GM18870 (cell line): ENCODE measurements around the gene EIF2AK3.
"Not testable (repeated sequence)": the region's sequence is repeated elsewhere in the genome, so short reads cannot be mapped to it uniquely, and the experiment has no call there.

Experiments used
- ATAC-seq: cut with Tn5 transposase; IDR thresholded peaks from one replicate; pipeline ENCODE4 v1.9.1; 2021; ENCODE audit warnings: moderate library complexity; ENCODE audit not compliant: unreplicated experiment

Gene EIF2AK3

DNA sequence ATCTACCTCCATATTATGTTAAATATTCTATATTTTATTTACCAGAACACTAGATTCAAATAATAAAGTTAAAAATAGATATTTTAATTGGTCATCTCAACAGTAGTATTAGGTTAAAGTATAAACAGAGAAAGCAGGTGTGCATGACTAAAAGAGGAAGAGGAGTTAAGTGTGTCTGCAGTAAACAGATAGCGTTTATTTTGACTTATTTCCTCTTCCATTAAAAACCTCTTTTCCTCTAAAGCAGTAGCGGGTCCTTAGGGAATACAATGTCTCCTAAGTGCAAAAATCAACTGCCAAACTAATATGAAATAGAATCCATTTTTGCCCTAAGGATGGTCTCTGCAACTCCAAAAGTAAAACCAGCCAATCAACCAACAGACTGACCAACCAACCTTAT lies 27.7 kb downstream of the EIF2AK3 start:
- no peak for ATAC-seq

DNA sequence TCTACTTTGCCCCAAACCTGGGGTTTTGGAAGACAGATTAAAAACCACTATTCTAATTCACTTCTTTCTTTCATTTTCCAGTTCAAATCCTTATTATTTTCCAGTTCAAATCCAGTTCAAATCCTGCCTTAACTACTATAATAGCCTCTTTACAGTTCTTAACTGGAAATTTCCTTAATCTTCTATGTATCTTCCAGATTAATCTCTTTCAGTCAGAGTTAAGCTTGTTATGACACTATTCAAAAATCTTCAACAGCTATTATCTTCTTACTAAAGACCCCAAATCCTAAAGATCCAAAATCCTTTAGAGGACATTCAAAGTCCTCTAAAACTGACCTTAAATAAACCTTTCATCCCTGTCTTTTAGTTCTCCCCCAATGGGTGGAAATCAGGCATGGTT lies 30.1 kb downstream of the EIF2AK3 start:
- ATAC-seq: no peak

DNA sequence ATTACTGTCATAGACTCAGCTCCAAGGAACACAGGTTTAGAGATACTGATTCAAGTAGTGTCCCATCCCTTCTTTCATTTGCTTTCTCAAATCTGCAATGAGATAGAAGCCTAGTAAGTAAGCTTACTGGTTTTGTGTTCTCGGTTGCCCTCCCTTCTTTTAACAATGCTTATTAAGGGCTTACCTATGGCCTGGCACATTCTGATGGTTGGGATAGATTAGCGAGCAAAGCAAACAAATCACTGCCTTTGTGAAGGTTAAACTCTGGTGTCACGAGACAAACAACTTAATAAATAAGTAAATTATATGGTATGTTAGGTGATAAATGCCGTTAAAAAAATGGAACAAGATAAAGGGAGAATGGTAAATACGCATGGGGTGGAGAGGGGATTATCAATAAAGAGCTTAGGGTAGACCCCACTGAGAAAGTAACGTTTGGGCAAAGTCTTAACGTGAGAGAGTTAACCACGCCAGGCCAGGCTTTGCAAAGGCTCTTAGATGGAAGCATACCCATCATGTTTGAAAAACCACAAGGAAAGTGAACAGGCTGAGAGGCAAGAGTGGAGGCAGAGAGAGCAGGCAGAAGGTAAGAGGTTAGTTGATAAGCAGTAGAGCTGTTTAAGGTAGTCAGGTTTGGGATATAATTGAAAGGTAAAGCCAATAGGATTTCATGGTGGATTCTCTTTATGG lies 31.0 kb downstream of the EIF2AK3 start:
- no peak for ATAC-seq

DNA sequence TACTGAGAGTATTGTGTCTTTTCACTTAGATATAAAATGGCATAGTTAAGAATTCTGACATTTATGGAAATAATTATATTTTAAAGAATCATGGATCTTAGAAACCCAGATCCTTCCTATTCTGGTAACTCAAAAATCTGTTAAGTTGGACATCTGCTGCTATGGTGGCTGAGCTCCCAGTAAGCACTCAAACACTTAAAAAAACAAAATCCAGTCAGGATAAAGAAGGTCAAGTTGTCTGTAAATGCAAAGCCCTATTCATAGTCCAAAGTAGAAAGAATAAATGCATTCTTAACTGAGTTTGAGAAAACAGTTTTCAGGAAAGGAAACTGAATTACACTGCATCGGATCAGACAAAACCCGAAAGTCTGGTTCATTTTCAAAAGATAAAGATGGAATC lies 35.6 kb downstream of the EIF2AK3 start:
- ATAC-seq: no peak

DNA sequence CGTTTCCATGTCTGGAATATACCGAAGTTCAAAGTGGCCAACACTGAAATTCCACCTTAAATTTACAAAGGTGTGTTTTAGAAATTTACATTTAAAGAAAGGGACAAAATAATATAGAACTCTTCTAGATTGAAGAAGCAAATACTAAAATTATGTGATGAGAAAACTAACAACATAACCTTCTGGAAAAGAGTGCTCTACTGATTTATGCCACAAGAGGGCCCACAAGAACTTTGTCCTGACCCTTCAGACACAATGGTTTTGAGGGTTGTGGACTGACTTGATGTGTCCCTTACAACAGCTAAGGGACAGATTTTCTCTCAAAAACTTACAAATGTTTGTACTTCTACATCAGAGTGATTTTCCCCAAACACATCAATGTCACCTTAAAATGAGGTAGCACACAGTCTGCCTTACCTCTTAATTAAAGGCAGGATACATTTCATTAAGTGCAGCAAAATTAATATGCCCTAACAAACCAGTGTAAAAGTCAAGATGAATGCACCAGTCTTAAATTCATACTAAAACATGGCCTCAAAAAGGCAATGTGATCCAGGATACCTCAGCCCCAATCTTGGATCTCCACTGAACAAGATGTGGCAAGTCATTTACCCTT lies 36.2 kb downstream of the EIF2AK3 start:
- ATAC-seq: peak; percentile 76

DNA sequence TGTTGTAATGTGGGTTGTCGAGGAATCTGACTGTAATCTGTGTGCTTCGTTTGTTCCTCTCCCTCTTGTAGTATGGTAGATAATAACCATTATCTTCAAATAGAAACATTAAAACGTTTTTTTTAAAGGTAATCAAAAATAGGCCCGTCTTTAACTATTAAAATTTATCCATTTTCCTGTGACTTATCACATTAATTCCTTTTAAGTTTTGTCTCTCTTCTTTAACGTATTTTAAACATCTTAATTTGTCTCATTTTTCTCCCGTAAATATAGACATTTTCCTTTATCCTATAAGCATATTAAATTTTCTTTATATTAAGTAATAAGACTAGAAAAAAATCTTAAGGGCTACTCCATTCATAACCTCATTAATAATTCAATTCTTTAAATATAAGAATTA lies 41.3 kb downstream of the EIF2AK3 start:
- ATAC-seq: no peak

DNA sequence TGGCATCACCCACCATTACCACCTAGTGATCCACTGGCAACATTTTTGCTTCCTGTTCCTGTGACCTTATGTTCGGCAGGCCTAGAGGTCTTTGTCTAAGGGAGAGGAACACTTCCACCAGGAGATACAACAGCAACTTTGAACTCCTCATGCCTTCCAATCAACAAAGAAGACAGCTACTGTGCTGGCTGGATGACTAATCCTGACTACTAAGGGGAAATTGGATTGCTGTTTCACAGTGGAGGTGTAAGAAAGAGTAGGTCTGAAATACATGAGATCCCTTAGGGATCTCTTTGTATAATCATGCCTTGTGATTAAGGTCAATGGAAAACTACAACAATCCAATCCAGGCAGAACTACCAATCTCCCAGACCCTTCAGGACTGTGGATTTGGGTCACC lies 45.2 kb downstream of the EIF2AK3 start:
- ATAC-seq: no peak

DNA sequence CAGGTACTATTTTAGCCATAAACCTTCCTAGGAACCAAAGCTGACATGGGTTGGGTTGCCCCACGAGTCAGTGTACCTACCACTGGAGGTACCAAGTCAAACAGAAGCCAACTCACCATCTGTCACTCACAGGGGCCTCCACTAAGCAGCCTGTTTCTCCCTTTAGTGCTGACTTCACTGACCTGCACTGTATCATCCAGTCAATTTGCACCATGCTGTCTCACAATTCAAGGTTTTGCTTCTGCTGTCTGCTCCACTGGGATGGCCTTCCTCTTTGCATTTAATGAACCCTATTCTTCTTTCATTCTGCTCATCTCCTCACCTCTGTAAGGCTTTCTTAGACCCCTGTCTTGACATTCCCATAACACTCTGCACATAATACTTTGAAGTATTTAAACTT lies 47.2 kb downstream of the EIF2AK3 start:
- ATAC-seq: no peak

DNA sequence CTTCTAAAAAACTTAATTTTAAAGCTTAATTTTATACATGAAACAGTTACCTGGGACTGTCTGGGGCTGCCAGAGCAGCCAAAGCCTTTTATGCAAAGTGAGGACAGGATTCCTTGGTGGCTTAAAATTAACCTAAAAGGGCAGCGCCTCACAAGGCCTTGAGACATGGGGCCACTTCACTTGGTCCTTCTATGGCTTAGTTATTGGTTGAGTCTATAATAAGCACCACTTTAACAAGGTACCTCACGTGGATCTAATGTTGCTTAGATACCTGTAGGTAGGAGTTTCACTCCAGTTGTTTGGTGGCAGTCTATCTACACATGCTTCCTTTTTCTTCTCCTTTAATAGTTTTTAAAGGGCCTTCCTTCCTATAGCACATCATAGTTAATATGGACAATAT lies 51.6 kb downstream of the EIF2AK3 start:
- ATAC-seq: no peak

DNA sequence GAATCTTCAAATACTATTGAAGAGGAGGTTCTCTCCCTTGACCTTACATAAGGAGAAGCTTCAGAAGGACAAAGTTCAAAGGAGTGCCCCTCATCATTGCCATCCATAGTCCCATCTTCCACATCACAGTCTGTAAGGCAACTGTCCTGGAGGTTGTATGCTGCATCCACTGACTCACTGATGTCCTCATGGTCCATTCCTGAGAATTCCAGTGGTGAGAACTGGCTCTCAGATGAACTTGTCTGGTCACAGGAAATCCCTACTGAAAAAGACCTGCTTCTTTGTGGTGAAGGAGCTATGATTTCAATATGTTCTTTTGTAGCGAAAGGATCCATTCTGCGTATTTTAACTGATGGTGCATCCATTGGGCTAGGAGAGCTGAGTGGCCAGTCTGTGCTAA lies 52.2 kb downstream of the EIF2AK3 start:
- ATAC-seq: no peak

DNA sequence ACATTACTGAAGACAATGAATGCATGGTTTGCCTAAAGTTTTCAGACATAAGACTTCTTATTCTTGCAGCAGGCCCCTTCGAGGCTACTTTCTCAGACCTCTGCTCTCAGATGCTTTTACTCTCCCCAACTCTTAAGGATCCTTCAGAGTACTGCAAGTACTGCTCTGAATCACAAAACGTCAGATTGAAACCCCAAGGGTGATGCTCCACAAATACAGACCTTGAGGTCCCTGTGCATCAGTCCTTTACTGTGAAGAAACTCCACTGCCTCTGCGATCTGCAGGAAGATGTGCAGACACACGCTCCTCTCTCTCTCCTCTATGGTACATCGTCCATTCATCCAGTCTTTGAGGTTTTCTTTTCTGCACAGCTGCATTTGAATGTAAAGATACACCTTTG lies 52.8 kb downstream of the EIF2AK3 start:
- peak; percentile 94 for ATAC-seq

DNA sequence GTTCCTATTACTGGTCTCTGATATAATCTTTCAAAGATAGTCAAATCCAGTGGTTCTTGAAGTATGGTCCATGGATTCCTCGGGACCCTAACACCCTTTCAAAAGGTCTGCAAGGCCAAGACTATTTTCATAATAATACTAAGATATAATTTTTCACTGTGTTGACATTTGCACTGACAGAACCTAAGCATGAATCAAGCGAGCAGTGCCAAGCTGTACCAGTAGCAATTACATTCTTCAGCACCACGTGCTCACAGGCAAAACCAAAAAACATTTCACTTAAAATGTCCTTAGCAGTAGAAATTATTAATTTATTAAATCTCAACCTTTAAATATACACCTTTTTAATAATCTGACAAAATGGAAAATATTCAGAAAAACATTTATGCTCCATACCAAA lies 59.1 kb downstream of the EIF2AK3 start:
- ATAC-seq: no peak

DNA sequence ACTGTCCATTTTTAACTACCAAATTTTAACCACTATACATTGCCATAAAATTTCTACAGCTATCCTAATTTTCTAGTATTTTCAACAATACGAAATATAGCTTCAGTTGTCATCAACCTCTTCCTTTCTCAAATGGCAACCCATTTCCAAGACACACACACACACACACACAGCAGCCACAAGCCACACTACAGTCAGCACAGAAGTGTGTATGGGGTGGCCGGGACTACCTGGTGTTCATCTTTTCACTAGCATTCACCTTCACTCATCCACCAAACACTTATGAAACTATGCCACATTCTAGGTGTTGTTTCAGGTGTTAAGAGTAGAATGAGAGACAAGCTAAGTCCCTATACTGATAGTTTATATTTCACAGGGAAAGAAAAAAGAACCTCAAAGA lies 62.9 kb downstream of the EIF2AK3 start:
- ATAC-seq: no peak

DNA sequence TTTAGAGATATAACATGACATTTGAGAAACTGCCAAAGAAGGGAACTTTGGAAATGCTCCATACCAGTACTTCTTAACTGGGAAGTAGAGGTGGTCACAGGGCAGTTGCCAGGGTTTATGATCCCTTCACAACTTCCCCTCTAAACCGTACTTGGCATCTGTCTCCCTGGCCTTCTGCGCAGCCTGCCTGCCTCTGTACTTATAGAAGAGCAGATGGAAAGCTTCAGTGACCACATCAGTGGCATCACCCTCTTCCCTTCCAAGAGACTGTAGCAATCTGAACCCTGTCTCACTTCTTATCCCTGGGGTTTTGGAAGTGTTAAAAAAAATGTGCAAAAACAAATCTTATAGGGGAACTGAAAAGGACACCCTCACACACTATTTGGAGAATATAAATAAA lies 64.1 kb downstream of the EIF2AK3 start:
- no peak for ATAC-seq

DNA sequence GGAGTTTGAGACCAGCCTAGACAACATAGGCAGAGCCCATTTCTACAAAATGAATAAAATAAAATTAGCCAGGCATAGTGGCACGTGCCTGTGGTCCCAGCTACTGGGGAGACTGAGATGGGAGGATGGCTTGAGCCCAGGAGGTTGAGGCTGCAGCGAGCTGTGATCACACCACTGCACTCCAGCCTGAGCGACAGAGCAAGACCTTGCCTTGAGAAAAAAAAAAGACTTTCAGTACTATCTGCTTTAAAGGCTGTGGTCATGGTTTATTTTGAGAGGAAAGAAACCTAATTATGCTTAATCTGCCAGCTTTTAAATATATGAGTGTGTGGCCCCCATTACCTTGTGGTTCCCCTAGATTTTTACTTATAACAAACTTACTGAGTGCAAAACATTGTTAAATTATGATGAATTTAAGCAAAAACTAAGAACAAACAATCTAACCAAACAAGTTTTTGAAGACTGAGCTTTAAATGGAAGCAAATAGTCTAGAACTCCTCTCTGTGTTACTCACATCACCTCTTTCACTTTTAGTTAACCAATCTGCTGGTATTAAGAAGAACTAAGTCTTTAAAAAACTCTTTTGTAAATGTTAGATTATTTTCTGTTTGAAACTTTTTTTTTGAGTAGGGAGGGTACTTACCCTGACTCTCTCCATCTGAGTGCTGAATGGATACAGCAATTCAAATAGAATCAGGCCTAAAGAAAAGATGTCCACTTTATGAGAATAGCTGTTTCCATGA lies 65.4 kb downstream of the EIF2AK3 start:
- peak; percentile 78 for ATAC-seq

DNA sequence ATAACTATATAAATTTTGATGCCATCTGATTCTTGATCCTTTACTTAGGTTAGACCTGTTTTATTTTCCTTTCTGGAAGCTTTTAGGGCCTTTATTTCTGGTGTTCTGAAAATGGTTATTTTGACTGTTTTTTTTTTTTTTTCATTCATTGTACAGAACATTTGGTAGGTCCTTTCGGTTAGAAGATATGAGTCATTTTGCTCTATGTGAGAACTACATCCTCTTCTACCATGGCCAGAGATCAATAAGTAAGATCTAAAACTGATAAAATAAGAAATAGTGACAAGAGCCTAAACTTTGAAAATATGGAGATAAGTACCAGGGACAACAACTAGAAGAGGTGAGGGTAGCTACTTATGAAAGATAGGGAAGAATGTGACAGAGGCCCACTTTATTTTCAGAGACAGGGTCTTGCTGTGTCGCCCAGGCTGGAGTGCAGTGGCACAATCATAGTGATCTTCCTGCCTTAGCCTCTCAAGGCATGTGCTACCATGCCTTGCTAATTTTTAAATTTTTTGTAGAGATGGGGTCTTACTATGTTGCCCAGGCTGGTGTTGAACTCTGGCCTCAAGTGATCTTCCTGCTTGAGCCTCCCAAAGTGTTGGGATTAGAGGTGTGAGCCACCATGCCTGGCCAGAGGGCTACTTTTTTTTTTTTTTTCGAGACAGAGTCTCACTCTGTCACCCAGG lies 66.5 kb downstream of the EIF2AK3 start:
- peak; percentile 32 for ATAC-seq

DNA sequence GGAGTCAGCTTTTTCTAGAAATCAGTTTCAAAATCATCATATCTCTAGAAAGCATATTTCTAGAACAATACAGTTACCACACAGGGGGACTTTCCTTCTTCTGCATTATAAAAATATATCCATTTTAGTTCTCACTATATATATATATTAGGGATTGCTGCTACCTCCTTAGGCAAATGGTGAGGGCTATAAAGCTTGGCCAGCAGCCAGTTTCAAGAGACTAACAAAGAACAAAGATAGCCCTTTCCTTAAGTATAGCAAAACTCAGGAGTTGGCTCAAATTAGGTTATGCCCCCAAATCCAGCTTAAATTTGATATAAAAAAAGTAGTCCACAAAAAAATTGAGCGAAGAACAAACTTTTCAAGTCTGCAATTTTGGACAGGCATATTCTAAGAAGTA lies 70.0 kb downstream of the EIF2AK3 start:
- ATAC-seq: no peak

DNA sequence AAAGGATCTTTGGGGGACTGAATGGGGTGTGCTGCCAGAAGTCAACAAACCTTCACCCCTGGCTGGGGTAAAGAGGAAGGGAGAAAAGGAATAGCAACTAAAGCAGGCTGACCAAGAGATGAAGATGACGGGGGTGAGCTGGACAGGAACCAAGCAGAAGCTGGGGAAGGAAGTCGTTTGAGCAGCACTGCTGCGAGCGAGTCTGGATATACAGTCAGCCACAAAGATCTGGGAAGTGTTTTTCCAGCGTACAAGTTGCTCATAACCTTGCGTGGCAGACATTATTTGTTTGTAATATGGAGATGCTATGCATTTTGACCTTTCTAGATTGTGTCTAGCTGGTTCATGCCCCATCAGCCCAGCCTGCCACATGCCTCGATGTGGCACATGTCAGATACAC lies 71.2 kb downstream of the EIF2AK3 start:
- ATAC-seq: no peak

DNA sequence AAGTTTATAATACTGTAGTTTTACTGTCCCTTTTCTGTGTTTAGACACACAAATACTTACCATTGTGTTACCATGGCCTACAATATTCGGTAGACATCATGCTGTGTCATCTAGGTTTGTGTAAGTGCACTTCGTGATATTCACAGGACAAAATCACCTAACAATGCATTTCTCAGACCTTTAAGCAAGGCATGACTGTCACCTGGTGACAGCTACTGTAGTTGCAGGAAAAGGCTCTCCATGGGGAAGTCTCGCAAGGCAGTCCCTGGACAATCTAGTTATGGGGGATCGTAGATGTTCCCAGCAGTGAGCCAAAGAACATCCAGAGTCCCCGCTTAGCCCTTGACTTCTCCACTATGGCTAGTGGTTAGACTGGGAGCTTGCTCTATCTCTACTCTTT lies 73.1 kb downstream of the EIF2AK3 start:
- no peak for ATAC-seq

DNA sequence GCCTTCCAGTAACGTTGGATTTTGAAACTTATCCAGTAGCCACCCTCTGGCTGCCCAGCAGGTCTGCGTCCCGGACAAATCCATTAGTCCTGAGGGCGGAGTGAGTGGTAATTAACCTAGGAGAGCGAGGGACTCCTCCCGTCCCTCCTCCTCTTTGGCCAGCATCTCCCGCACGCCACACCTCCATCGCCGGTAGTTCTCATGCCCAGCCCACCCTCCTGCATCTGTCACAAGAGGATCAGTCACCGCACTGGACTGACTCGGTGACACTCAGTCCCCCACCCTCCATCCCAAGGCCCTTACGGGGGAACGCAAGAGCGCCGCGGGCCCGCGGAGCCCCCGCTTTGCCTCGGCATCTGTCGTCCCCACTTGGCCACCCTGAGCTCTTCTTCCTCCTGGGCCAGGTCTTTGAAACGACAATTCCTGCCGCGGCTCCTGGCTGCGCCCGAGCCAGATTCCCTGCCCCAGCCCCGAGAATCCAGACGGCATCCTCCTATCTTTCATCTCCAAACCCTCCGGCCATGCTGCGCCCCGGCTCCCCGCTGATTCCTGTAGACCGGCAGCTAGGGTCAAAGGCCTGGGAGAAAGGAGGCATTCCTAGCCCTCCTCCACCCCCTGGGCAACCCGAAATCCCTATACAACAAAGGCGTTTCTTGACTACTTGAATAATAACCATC lies 77.5 kb downstream of the EIF2AK3 start:
- ATAC-seq: no peak

DNA sequence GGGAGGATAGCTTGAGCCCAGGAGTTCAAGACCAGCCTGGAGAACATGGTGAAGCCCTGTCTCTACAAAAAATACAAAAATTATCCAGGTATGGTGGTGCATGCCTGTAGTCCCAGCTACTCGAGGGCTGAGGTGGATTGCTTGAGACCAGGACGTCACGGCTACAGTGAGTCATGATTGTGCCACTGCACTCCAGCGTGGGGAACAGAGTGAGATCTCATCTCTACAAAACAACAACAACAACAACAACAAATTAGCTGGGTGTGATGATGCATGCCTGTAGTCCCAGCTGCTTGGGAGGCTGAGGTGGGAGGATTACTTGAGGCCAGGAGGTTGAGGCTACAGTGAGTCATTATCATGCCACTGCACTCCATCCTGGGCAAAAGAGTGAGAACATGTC lies 81.0 kb downstream of the EIF2AK3 start:
- ATAC-seq: not testable (repeated sequence)
